H9 (cell line): ENCODE measurements around the gene SPTLC1. TPM values are rescaled to one million over a fixed set of nuclear protein-coding genes. Genes with fewer than 3 reads are reported as not detected.

ENCODE experiments used
- DNase-seq: peaks from one replicate; pipeline ENCODE4 v3.0.0-alpha.2; 2017
- H2AFZ ChIP-seq: one replicate; pipeline ENCODE4 v1.6.1; 2013; ENCODE audit warnings: mild to moderate bottlenecking, low read length, control low read depth, moderate library complexity
- H2AK5ac ChIP-seq: 2 replicates; pipeline ENCODE4 v1.6.1; 2013; ENCODE audit warnings: low read length, control low read depth, mixed read lengths; ENCODE audit not compliant: insufficient read length
- H2BK120ac ChIP-seq: one replicate; pipeline ENCODE4 v1.6.1; 2013; ENCODE audit warnings: low read depth, mild to moderate bottlenecking, low read length, control low read depth, inconsistent platforms; ENCODE audit not compliant: poor library complexity, severe bottlenecking
- H2BK12ac ChIP-seq: 2 replicates; pipeline ENCODE4 v1.6.1; 2013; ENCODE audit warnings: low read length, control low read depth, mixed read lengths, low read depth; ENCODE audit not compliant: insufficient read length
- H2BK15ac ChIP-seq: 2 replicates; pipeline ENCODE4 v1.6.1; 2013; ENCODE audit warnings: low read depth, low read length, control low read depth
- H2BK20ac ChIP-seq: one replicate; pipeline ENCODE4 v1.6.1; 2013; ENCODE audit warnings: low read depth, mild to moderate bottlenecking, low read length, control low read depth, inconsistent platforms; ENCODE audit not compliant: poor library complexity, severe bottlenecking
- H2BK5ac ChIP-seq: 2 replicates; pipeline ENCODE4 v1.6.1; 2013; ENCODE audit warnings: low read length, control low read depth, mixed read lengths; ENCODE audit not compliant: insufficient read length
- H3K14ac ChIP-seq: 2 replicates; pipeline ENCODE4 v1.6.1; 2013; ENCODE audit warnings: low read length, control low read depth; ENCODE audit not compliant: insufficient read depth
- H3K18ac ChIP-seq: 2 replicates; pipeline ENCODE4 v1.6.1; 2013; ENCODE audit warnings: low read depth, mild to moderate bottlenecking, mixed read lengths, low read length, control low read depth; ENCODE audit not compliant: insufficient read length
- H3K23ac ChIP-seq: 2 replicates; pipeline ENCODE4 v1.6.1; 2013; ENCODE audit warnings: low read length, control low read depth, mixed read lengths, low read depth; ENCODE audit not compliant: insufficient read length
- H3K23me2 ChIP-seq: 2 replicates; pipeline ENCODE4 v1.6.1; 2013; ENCODE audit warnings: low read depth, mild to moderate bottlenecking, mixed read lengths, low read length, control low read depth; ENCODE audit not compliant: insufficient read length, poor library complexity, severe bottlenecking
- H3K27ac ChIP-seq: 2 replicates; pipeline ENCODE4 v1.5.1; 2013; ENCODE audit warnings: low read length, control low read depth, mixed read lengths, low read depth; ENCODE audit not compliant: insufficient read length
- H3K27me3 ChIP-seq: 2 replicates; pipeline ENCODE4 v1.6.1; 2013; ENCODE audit warnings: low read length, control low read depth, inconsistent platforms; ENCODE audit not compliant: insufficient read depth
- H3K4ac ChIP-seq: 2 replicates; pipeline ENCODE4 v1.6.1; 2013; ENCODE audit warnings: low read depth, mild to moderate bottlenecking, control low read depth, inconsistent platforms, low read length, moderate library complexity
- H3K4me1 ChIP-seq: 2 replicates; pipeline ENCODE4 v1.6.1; 2013; ENCODE audit warnings: low read length, control low read depth, inconsistent platforms; ENCODE audit not compliant: insufficient read depth
- H3K4me2 ChIP-seq: 2 replicates; pipeline ENCODE4 v1.6.1; 2013; ENCODE audit warnings: low read length, control low read depth, mixed read lengths; ENCODE audit not compliant: insufficient read length, insufficient read depth
- H3K56ac ChIP-seq: 2 replicates; pipeline ENCODE4 v1.6.1; 2013; ENCODE audit warnings: low read depth, mild to moderate bottlenecking, mixed read lengths, low read length, control low read depth; ENCODE audit not compliant: insufficient read length
- H3K79me1 ChIP-seq: 2 replicates; pipeline ENCODE4 v1.6.1; 2013; ENCODE audit warnings: low read depth, mild to moderate bottlenecking, moderate library complexity, low read length, control low read depth, inconsistent platforms; ENCODE audit not compliant: insufficient read depth, poor library complexity, severe bottlenecking
- H3K79me2 ChIP-seq: 2 replicates; pipeline ENCODE4 v1.6.1; 2013; ENCODE audit warnings: low read length, control low read depth, inconsistent platforms; ENCODE audit not compliant: insufficient read depth
- H3K9ac ChIP-seq: 2 replicates; pipeline ENCODE4 v1.6.1; 2013; ENCODE audit warnings: low read length, control low read depth, mixed read lengths; ENCODE audit not compliant: insufficient read length; ENCODE audit errors: extremely low read depth
- H3K9me3 ChIP-seq: one replicate; pipeline ENCODE4 v1.6.1; 2013; ENCODE audit warnings: low read depth, low read length, inconsistent platforms; ENCODE audit not compliant: control insufficient read depth
- H3T11ph ChIP-seq: one replicate; pipeline ENCODE4 v1.6.1; 2013; ENCODE audit warnings: mild to moderate bottlenecking, low read length, control low read depth, inconsistent platforms
- H4K20me1 ChIP-seq: one replicate; pipeline ENCODE4 v1.6.1; 2013; ENCODE audit not compliant: control insufficient read depth, insufficient read length, insufficient read depth
- H4K5ac ChIP-seq: 2 replicates; pipeline ENCODE4 v1.6.1; 2013; ENCODE audit warnings: low read depth, mild to moderate bottlenecking, mixed read lengths, low read length, control low read depth; ENCODE audit not compliant: insufficient read length
- H4K8ac ChIP-seq: replicated peaks from 2 replicates; pipeline ENCODE4 v1.6.1; 2013; ENCODE audit warnings: low read length, control low read depth, mixed read lengths, low read depth; ENCODE audit not compliant: insufficient read length
- H4K91ac ChIP-seq: 2 replicates; pipeline ENCODE4 v1.6.1; 2013; ENCODE audit warnings: low read depth, mild to moderate bottlenecking, moderate library complexity, mixed read lengths, low read length, control low read depth; ENCODE audit not compliant: insufficient read length
- H3K27ac Mint-ChIP-seq, 3 experiments: 2 replicates in 2 of 3; 3 replicates in 1 of 3; pipeline ENCODE4 v1.8.0; 2020 to 2021; ENCODE audit warnings: mixed read lengths in 3 of 3, mild to moderate bottlenecking in 1 of 3, moderate library complexity in 1 of 3
- H3K27me3 Mint-ChIP-seq: 2 replicates; pipeline ENCODE4 v1.8.0; 2021; ENCODE audit warnings: low read depth, mild to moderate bottlenecking, moderate library complexity, mixed read lengths
- H3K36me3 Mint-ChIP-seq, 3 experiments: 2 replicates in 2 of 3; 3 replicates in 1 of 3; pipeline ENCODE4 v1.8.0; 2020 to 2021; ENCODE audit warnings: low read depth in 3 of 3, mixed read lengths in 3 of 3; ENCODE audit not compliant: insufficient read depth in 1 of 3
- H3K4me1 Mint-ChIP-seq, 2 experiments: 2 replicates each; pipeline ENCODE4 v1.8.0; 2020; ENCODE audit warnings: mixed read lengths in 2 of 2
- H3K4me3 Mint-ChIP-seq, 2 experiments: 2 replicates in 1 of 2; 3 replicates in 1 of 2; pipeline ENCODE4 v1.8.0; 2020 to 2021; ENCODE audit warnings: mild to moderate bottlenecking in 2 of 2, mixed read lengths in 2 of 2, moderate library complexity in 1 of 2
- H3K9me3 Mint-ChIP-seq, 2 experiments: 2 replicates in 1 of 2; 3 replicates in 1 of 2; pipeline ENCODE4 v1.8.0; 2020; ENCODE audit warnings: mild to moderate bottlenecking in 2 of 2, mixed read lengths in 2 of 2, moderate library complexity in 1 of 2
- WGBS: extraction: QIAGEN DNeasy Blood & Tissue Kit; methylation state at CpG from one replicate; pipeline ENCODE4 v1.1.7; 2013; ENCODE audit warnings: missing lambda C conversion rate, low lambda C conversion rate, mixed read lengths; ENCODE audit not compliant: insufficient read length; ENCODE audit errors: extremely low coverage; 5-methylcytosine and 5-hydroxymethylcytosine counted together
- total RNA-seq: library from RNA; stranded (reverse); gene quantifications from 2 replicates; pipeline ENCODE4 v1.2.1, GENCODE V29; 2021
- TF ChIP-seq, protein P1 (sequence below): fragments of 200-600 bp; sonication (generic); conservative IDR thresholded peaks from 3 replicates; pipeline ENCODE4 v1.8.0; 2021; ENCODE audit warnings: antibody characterized with exemption, mild to moderate bottlenecking

The SPTLC1 gene
- total RNA-seq, 1 experiment from 2014 or later, result 73.5 TPM

GRCh38 chr9:91992461-91993041 is 122.7 kb downstream of the SPTLC1 start:
- H3K79me2 ChIP-seq, result no peaks in the 10 kb centered on the region
- H2AFZ ChIP-seq, result no peak overlapping the region
- H3T11ph ChIP-seq, result no peak overlapping the region
- H3K18ac ChIP-seq, result no peak overlapping the region
- no peak overlapping the region for H3K23ac ChIP-seq
- H3K23me2 ChIP-seq, result no peaks in the 10 kb centered on the region
- no peak overlapping the region for H2BK12ac ChIP-seq
- H3K27ac ChIP-seq, result no peak overlapping the region
- no peak overlapping the region for H4K8ac ChIP-seq
- no CpG with 5 or more reads among the region's 12 CpGs for WGBS
- H3K4me1 ChIP-seq, result no peaks in the 10 kb centered on the region
- no peak overlapping the region for H3K4me3 Mint-ChIP-seq
- no peak overlapping the region for H2AK5ac ChIP-seq
- no peaks in the 10 kb centered on the region for H3K36me3 Mint-ChIP-seq
- no peak overlapping the region for H3K56ac ChIP-seq
- H2BK15ac ChIP-seq, result no peak overlapping the region
- H4K20me1 ChIP-seq, result no peaks in the 10 kb centered on the region
- H4K91ac ChIP-seq, result no peak overlapping the region
- H3K27me3 Mint-ChIP-seq, result peaks cover 5% of the 10 kb centered on the region
- no peak overlapping the region for H2BK5ac ChIP-seq
- no peaks in the 10 kb centered on the region for H3K4me1 Mint-ChIP-seq
- no peak overlapping the region for H3K27ac Mint-ChIP-seq
- no peak overlapping the region for H2BK20ac ChIP-seq
- no peaks in the 10 kb centered on the region; a peak in 1 of 5 replicates for H3K9me3 Mint-ChIP-seq
- TF ChIP-seq, protein P1, sequence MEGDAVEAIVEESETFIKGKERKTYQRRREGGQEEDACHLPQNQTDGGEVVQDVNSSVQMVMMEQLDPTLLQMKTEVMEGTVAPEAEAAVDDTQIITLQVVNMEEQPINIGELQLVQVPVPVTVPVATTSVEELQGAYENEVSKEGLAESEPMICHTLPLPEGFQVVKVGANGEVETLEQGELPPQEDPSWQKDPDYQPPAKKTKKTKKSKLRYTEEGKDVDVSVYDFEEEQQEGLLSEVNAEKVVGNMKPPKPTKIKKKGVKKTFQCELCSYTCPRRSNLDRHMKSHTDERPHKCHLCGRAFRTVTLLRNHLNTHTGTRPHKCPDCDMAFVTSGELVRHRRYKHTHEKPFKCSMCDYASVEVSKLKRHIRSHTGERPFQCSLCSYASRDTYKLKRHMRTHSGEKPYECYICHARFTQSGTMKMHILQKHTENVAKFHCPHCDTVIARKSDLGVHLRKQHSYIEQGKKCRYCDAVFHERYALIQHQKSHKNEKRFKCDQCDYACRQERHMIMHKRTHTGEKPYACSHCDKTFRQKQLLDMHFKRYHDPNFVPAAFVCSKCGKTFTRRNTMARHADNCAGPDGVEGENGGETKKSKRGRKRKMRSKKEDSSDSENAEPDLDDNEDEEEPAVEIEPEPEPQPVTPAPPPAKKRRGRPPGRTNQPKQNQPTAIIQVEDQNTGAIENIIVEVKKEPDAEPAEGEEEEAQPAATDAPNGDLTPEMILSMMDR, result no peak
- no peak overlapping the region for H3K4me2 ChIP-seq
- DNase-seq, result no peak
- H4K5ac ChIP-seq, result no peak overlapping the region
- no peak overlapping the region for H3K14ac ChIP-seq
- no peak overlapping the region for H3K4ac ChIP-seq
- no peak overlapping the region for H2BK120ac ChIP-seq
- no peak overlapping the region for H3K9ac ChIP-seq
- no peaks in the 10 kb centered on the region for H3K9me3 ChIP-seq
- H3K79me1 ChIP-seq, result no peaks in the 10 kb centered on the region
- H3K27me3 ChIP-seq, result no peaks in the 10 kb centered on the region
